SK-N-MC (cell line): ENCODE results near the gene ASH1L.
"Not testable (repeated sequence)": the region's sequence is repeated elsewhere in the genome, so short reads cannot be mapped to it uniquely, and the experiment has no call there.

Experiments used
- DNase-seq: peaks from one replicate; pipeline ENCODE4 v3.0.0-alpha.2; 2011; ENCODE audit warnings: low read depth, low spot score
- H3K27ac ChIP-seq: fragments of 200-600 bp; sonication (generic); 2 replicates; pipeline ENCODE4 v1.5.1; 2016; ENCODE audit warnings: mixed run types
- H3K36me3 ChIP-seq: fragments of 200-600 bp; sonication (generic); 2 replicates; pipeline ENCODE4 v1.6.1; 2017; ENCODE audit warnings: antibody characterized with exemption, low read length, mixed read lengths; ENCODE audit not compliant: insufficient read depth
- H3K4me3 ChIP-seq: fragments of 200-600 bp; sonication (generic); 2 replicates; pipeline ENCODE4 v1.5.1; 2016
- H3K9ac ChIP-seq: fragments of 200-600 bp; sonication (generic); 2 replicates; pipeline ENCODE4 v1.8.0; 2017; ENCODE audit warnings: mixed run types, mixed read lengths; ENCODE audit not compliant: insufficient read length
- H3K9me3 ChIP-seq: fragments of 200-600 bp; sonication (generic); 2 replicates; pipeline ENCODE4 v1.6.1; 2017; ENCODE audit warnings: low read depth, mild to moderate bottlenecking, antibody characterized with exemption, low read length, moderate library complexity, mixed read lengths
- EZH2 ChIP-seq: fragments of 200-600 bp; sonication (generic); IDR thresholded peaks from one replicate; pipeline ENCODE4 v1.6.1; 2017; ENCODE audit warnings: antibody characterized with exemption
- FOXP2 ChIP-seq: optimal IDR thresholded peaks from 2 replicates; pipeline ENCODE3; 2011; ENCODE audit warnings: mild to moderate bottlenecking, moderate library complexity; ENCODE audit not compliant: insufficient read depth; ENCODE audit errors: extremely low read length, control extremely low read depth
- POLR2AphosphoS5 ChIP-seq: IDR thresholded peaks from 2 replicates; pipeline ENCODE4 v1.6.1; 2012; ENCODE audit warnings: mild to moderate bottlenecking, low read depth, low read length, borderline replicate concordance

Gene ASH1L

GRCh38 chr1:155527677-155528076 lies 34.9 kb downstream of the ASH1L start:
- TF ChIP-seq FOXP2 (no peak), EZH2 (no peak), POLR2AphosphoS5 (no peak)
- no peak for DNase-seq
- no peak overlapping the region for H3K27ac ChIP-seq

GRCh38 chr1:155526356-155526755 lies 36.2 kb downstream of the ASH1L start:
- no peak for DNase-seq
- Histone ChIP-seq H3K27ac (no peak overlapping the region), H3K4me3 (no peak overlapping the region), H3K36me3 (no peaks in the 10 kb centered on the region), H3K9me3 (no peaks in the 10 kb centered on the region), H3K9ac (no peak overlapping the region)
- no peak for TF ChIP-seq FOXP2
- TF ChIP-seq EZH2, result no peak
- TF ChIP-seq POLR2AphosphoS5, result no peak

More at GRCh38 chr1:155527677-155528076, 34.9 kb downstream of the ASH1L start:
- Histone ChIP-seq H3K9me3 (no peaks in the 10 kb centered on the region), H3K9ac (no peak overlapping the region), H3K4me3 (no peak overlapping the region), H3K36me3 (no peaks in the 10 kb centered on the region)

DNA sequence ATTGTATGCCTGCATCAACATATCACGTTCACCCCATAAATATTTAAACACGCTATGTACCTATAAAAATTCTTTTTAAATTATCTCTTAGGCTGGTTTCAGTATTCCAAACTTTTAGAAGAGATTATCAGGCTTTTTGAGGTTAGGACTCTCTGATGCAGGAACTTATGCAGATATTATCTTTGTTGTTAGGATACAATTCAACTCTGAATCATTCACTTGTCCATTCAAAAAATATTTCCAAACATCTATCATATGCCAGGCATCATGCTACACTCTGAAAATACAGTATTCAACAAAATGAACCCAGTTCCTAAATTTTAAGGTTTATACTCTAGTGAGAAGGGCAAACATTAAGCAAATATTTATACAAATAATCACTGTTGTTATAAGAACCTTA lies 40.5 kb downstream of the ASH1L start:
- no peaks in the 10 kb centered on the region for H3K9me3 ChIP-seq
- no peak for TF ChIP-seq FOXP2
- no peak for TF ChIP-seq EZH2
- TF ChIP-seq POLR2AphosphoS5, result no peak
- no peak overlapping the region for H3K9ac ChIP-seq
- H3K36me3 ChIP-seq, result peaks cover 5% of the 10 kb centered on the region
- no peak overlapping the region for H3K4me3 ChIP-seq
- H3K27ac ChIP-seq, result peak overlapping the region; percentile 19
- no peak for DNase-seq

- no peak overlapping the region for H3K9ac ChIP-seq
- H3K36me3 ChIP-seq, result peaks cover 5% of the 10 kb centered on the region
- no peak overlapping the region for H3K4me3 ChIP-seq
- peak overlapping the region; percentile 54; the same call in 1 of the 2 replicates for H3K27ac ChIP-seq
- DNase-seq, result no peak
- no peaks in the 10 kb centered on the region for H3K9me3 ChIP-seq
- TF ChIP-seq FOXP2, result no peak
These were observed 44.1 kb downstream of the ASH1L start for GRCh38 chr1:155518484-155518883.

- no peak overlapping the region for H3K4me3 ChIP-seq
- no peak for DNase-seq
- H3K9me3 ChIP-seq, result no peaks in the 10 kb centered on the region
- TF ChIP-seq FOXP2 (no peak), EZH2 (no peak), POLR2AphosphoS5 (no peak)
- no peak overlapping the region for H3K9ac ChIP-seq
- 0 out of 2 replicates have a peak overlapping the region, but pooled peaks have one; percentile 53 for H3K27ac ChIP-seq
- H3K36me3 ChIP-seq, result peaks cover 3% of the 10 kb centered on the region; the same call in 1 of the 2 replicates
These were observed 47.9 kb downstream of the ASH1L start for GRCh38 chr1:155514582-155515187.

GRCh38 chr1:155513300-155513916 lies 49.2 kb downstream of the ASH1L start:
- no peaks in the 10 kb centered on the region for H3K36me3 ChIP-seq
- no peak overlapping the region for H3K9ac ChIP-seq
- no peak overlapping the region for H3K27ac ChIP-seq
- DNase-seq, result no peak
- H3K4me3 ChIP-seq, result no peak overlapping the region
- TF ChIP-seq POLR2AphosphoS5 (no peak), FOXP2 (no peak), EZH2 (no peak)
- no peaks in the 10 kb centered on the region for H3K9me3 ChIP-seq

- H3K4me3 ChIP-seq, H3K36me3 ChIP-seq, H3K9me3 ChIP-seq, H3K27ac ChIP-seq, H3K9ac ChIP-seq, DNase-seq: not testable (repeated sequence)
These were observed 51.2 kb downstream of the ASH1L start for GRCh38 chr1:155511385-155511784.

- Histone ChIP-seq H3K4me3 (no peak overlapping the region), H3K9ac (no peak overlapping the region), H3K36me3 (no peaks in the 10 kb centered on the region), H3K9me3 (no peaks in the 10 kb centered on the region), H3K27ac (no peak overlapping the region)
- DNase-seq, result no peak
- TF ChIP-seq FOXP2 (no peak), EZH2 (no peak), POLR2AphosphoS5 (no peak)
These were observed 53.5 kb downstream of the ASH1L start for GRCh38 chr1:155509064-155509463.

- H3K4me3 ChIP-seq, result no peak overlapping the region
These were observed 54.7 kb downstream of the ASH1L start for GRCh38 chr1:155507945-155508344.

DNA sequence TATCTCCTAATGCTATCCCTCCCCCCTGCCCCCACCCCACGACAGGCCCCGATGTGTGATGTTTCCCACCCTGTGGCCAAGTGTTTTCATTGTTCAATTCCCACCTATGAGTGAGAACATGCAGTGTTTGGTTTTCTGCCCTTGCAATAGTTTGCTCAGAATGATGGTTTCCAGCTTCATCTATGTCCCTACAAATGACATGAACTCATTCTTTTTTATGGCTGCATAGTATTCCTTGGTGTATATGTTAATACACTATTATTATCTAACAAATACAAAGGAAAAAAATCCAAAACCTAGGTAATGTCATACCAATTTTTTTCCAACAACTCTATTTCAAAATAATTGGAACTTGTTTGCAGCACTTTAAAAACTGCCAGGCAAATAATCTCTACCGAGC lies 56.6 kb downstream of the ASH1L start:
- H3K36me3 ChIP-seq, DNase-seq, H3K9me3 ChIP-seq, H3K4me3 ChIP-seq, H3K9ac ChIP-seq, H3K27ac ChIP-seq: not testable (repeated sequence)

More at GRCh38 chr1:155507945-155508344, 54.7 kb downstream of the ASH1L start:
- DNase-seq, result no peak
- H3K36me3 ChIP-seq, result no peaks in the 10 kb centered on the region
- H3K9ac ChIP-seq, result no peak overlapping the region
- H3K9me3 ChIP-seq, result no peaks in the 10 kb centered on the region
- TF ChIP-seq FOXP2, result no peak
- TF ChIP-seq POLR2AphosphoS5, result no peak
- no peak for TF ChIP-seq EZH2
- no peak overlapping the region for H3K27ac ChIP-seq
